ENCODE measurements around the gene TMEM26. TPM values are rescaled to one million over a fixed set of nuclear protein-coding genes. Genes with fewer than 3 reads are reported as not detected.
A peak's percentile ranks its signal among the peaks of the same experiment; 100 is the strongest.

The TMEM26 gene
- total RNA-seq, 1 experiment from 2014 or later: 1.6 TPM

DNA sequence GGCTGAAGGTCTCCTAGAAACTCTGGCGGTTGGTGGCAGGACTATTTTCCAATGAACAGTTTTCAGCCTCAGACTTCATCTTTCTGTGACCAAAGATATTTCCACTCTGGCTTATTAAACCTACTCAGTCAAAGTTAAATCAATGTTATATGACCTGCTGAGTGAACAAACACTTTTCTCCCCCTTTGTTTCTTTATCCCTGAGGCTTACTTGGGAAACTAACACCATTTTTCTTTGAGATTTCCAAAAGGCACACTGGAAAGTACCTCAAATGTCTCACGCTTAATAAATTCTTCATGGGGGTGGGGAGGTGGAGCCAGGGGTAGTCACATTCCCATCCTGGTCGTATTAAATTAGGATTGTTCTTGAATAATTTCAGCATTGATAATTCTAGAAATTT, 1.8 kb downstream of the TMEM26 start (continued):
- no peak for TF ChIP-seq FOXP4 (CRISPR knock-in tag; IDR thresholded peaks at IDR 0.05)

DNA sequence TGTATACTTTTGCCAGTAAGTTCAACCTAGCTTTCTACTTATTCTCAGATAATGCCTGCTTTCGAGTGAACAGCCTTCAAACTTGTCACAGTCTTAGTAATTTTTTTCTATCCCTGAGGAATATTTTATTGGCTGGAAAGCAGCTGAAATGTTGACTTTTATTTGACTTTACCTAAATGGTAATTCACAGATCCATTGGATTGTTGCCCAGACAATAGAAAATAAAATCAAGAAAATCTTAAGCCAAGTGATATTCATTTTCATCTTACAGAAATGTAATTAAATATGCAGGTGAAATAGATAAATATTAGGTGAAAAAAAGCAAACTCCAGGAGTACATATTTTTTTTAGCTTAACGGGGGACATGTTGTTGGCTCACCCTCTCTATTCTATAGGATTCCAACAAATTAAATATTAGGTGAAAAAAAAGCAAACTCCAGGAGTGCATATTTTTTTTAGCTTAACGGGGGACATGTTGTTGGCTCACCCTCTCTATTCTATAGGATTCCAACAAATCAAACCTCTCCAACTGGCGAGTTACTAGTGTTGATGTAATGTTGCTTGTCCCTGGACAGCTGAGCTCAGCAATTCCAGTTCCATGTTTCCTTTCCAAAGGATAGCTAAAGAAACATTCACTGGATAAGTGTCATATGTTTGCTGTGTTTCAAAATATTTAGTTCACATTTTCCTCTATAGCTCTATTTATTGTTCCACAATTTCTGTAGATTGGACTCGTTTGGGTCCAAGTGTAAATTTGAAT, 4.2 kb downstream of the TMEM26 start:
- no peak overlapping the region for H3K27ac Mint-ChIP-seq
- peaks cover 23% of the 10 kb centered on the region for H3K27me3 Mint-ChIP-seq (ENCODE audit: low read depth)
- no peaks in the 10 kb centered on the region for H3K36me3 Mint-ChIP-seq
- peaks cover 36% of the 10 kb centered on the region for H3K4me1 Mint-ChIP-seq
- H3K4me3 Mint-ChIP-seq: no peak overlapping the region
- H3K9me3 Mint-ChIP-seq: no peaks in the 10 kb centered on the region
- CTCF ChIA-PET: no interaction called here
- DNase-seq (ENCODE audit: low spot score): no peak
- ATAC-seq: no peak
- TF ChIP-seq CREM (CRISPR knock-in tag; IDR thresholded peaks at IDR 0.05) (no peak), ATF6 (CRISPR knock-in tag; IDR thresholded peaks at IDR 0.05) (no peak), MYBL2 (CRISPR knock-in tag; IDR thresholded peaks at IDR 0.05) (no peak)
- TF ChIP-seq, protein P1, sequence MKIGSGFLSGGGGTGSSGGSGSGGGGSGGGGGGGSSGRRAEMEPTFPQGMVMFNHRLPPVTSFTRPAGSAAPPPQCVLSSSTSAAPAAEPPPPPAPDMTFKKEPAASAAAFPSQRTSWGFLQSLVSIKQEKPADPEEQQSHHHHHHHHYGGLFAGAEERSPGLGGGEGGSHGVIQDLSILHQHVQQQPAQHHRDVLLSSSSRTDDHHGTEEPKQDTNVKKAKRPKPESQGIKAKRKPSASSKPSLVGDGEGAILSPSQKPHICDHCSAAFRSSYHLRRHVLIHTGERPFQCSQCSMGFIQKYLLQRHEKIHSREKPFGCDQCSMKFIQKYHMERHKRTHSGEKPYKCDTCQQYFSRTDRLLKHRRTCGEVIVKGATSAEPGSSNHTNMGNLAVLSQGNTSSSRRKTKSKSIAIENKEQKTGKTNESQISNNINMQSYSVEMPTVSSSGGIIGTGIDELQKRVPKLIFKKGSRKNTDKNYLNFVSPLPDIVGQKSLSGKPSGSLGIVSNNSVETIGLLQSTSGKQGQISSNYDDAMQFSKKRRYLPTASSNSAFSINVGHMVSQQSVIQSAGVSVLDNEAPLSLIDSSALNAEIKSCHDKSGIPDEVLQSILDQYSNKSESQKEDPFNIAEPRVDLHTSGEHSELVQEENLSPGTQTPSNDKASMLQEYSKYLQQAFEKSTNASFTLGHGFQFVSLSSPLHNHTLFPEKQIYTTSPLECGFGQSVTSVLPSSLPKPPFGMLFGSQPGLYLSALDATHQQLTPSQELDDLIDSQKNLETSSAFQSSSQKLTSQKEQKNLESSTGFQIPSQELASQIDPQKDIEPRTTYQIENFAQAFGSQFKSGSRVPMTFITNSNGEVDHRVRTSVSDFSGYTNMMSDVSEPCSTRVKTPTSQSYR (CRISPR knock-in tag; IDR thresholded peaks at IDR 0.05): no peak
- POLR2A ChIA-PET: interaction anchor here (0.6 kb wide), 1 partner anchor 523 kb away, joined by 8 read pairs; no protein-coding TSS in a partner anchor

- Mint-ChIP-seq H3K36me3 (no peaks in the 10 kb centered on the region), H3K27me3 (ENCODE audit: low read depth) (peaks cover 16% of the 10 kb centered on the region), H3K9me3 (no peaks in the 10 kb centered on the region), H3K27ac (peak overlapping the region; percentile 1; the same call in 1 of the 2 replicates), H3K4me3 (no peak overlapping the region), H3K4me1 (peaks cover 32% of the 10 kb centered on the region)
- ChIA-PET POLR2A (no interaction called here), CTCF (no interaction called here)
- DNase-seq (ENCODE audit: low spot score) (no peak), ATAC-seq (no peak)
- no peak for TF ChIP-seq CREB1 (CRISPR knock-in tag; IDR thresholded peaks at IDR 0.05)
Measured at GRCh38 chr10:61448091-61448490, 5.1 kb downstream of the TMEM26 start.

DNA sequence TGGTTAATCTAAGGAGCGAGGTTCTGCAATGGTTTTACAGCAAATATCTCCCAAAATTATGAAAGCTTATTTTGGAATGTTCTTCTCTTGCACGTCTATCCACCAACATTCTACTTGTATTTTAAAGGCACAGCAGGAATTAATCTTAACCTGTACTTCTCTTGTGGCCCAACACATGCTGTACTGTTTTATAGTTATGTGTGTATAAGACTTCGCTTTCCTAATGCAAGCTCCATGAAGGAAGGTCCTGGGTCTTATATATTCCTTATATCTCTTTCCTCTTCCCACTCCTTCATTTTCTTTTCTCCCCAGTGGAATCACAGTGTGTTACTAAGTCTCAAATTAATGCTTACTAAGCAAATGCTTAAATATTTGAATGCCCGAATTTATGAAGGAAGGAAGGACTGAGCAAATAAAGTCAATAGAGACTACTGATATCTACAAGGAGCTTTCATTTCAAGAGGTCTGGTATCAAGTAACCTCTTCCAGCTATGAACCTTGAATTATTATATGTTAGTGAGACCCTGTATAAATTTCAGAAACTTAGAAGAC, 14.0 kb downstream of the TMEM26 start:
- DNase-seq (ENCODE audit: low spot score): no peak
- no peaks in the 10 kb centered on the region for H3K36me3 Mint-ChIP-seq
- no peak for ATAC-seq
- no peak overlapping the region for H3K4me3 Mint-ChIP-seq
- H3K4me1 Mint-ChIP-seq: peaks cover 11% of the 10 kb centered on the region
- no peak for TF ChIP-seq ELF4 (CRISPR knock-in tag; IDR thresholded peaks at IDR 0.05; ENCODE audit: low read depth)
- no peak for TF ChIP-seq SOX15 (CRISPR knock-in tag; IDR thresholded peaks at IDR 0.05)
- no peak for TF ChIP-seq NFE2L1 (CRISPR knock-in tag; IDR thresholded peaks at IDR 0.05)
- no peak for TF ChIP-seq ZNF219 (CRISPR knock-in tag; IDR thresholded peaks at IDR 0.05; ENCODE audit: borderline replicate concordance)
- TF ChIP-seq MLX (CRISPR knock-in tag; IDR thresholded peaks at IDR 0.05): no peak
- TF ChIP-seq EMX1 (CRISPR knock-in tag; IDR thresholded peaks at IDR 0.05): no peak
- no peak for TF ChIP-seq PRRX2 (CRISPR knock-in tag; IDR thresholded peaks at IDR 0.05)
- no peak for TF ChIP-seq TCF7 (CRISPR knock-in tag; IDR thresholded peaks at IDR 0.05; ENCODE audit: low read depth)
- TF ChIP-seq, protein P2, sequence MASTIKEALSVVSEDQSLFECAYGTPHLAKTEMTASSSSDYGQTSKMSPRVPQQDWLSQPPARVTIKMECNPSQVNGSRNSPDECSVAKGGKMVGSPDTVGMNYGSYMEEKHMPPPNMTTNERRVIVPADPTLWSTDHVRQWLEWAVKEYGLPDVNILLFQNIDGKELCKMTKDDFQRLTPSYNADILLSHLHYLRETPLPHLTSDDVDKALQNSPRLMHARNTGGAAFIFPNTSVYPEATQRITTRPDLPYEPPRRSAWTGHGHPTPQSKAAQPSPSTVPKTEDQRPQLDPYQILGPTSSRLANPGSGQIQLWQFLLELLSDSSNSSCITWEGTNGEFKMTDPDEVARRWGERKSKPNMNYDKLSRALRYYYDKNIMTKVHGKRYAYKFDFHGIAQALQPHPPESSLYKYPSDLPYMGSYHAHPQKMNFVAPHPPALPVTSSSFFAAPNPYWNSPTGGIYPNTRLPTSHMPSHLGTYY (CRISPR knock-in tag; IDR thresholded peaks at IDR 0.05): no peak
- no peaks in the 10 kb centered on the region for H3K27me3 Mint-ChIP-seq (ENCODE audit: low read depth)
- no peak overlapping the region for H3K27ac Mint-ChIP-seq
- POLR2A ChIA-PET: no interaction called here
- no peaks in the 10 kb centered on the region for H3K9me3 Mint-ChIP-seq
- CTCF ChIA-PET: no interaction called here
